CD14-positive monocyte (primary cell): ENCODE measurements around the gene MACROD2. TPM values are rescaled to one million over a fixed set of nuclear protein-coding genes. Genes with fewer than 3 reads are reported as not detected.

Experiments
- DNase-seq, 3 donors: peaks; one replicate each; pipeline ENCODE4 v3.0.0-alpha.2; 2011 to 2022
- H2AFZ ChIP-seq: 2 replicates; pipeline ENCODE4 v1.6.0; 2012; ENCODE audit warnings: mild to moderate bottlenecking, low read depth, low read length, inconsistent platforms; ENCODE audit not compliant: insufficient read depth, poor library complexity, severe bottlenecking
- H3K27ac ChIP-seq, 2 donors: 1 replicate in 1 of 2; 2 replicates in 1 of 2; pipeline ENCODE4 v1.5.1; 2012 to 2013; ENCODE audit warnings: low read length in 2 of 2, control low read depth in 1 of 2, inconsistent platforms in 1 of 2, low read depth in 1 of 2, mild to moderate bottlenecking in 1 of 2
- H3K27me3 ChIP-seq, 2 donors: one replicate each; pipeline versions ENCODE4 v1.6.0 to v1.6.1; 2011 to 2013; ENCODE audit warnings: low read length in 2 of 2; ENCODE audit not compliant: control insufficient read depth in 2 of 2, insufficient read depth in 2 of 2
- H3K36me3 ChIP-seq, 2 donors: replicated peaks in 1 of 2; 1 replicate in 1 of 2; 2 replicates in 1 of 2; pipeline versions ENCODE4 v1.5.1 to v1.6.1; 2012 to 2013; ENCODE audit warnings: low read length in 2 of 2, control low read depth in 1 of 2, inconsistent platforms in 1 of 2, mild to moderate bottlenecking in 1 of 2; ENCODE audit not compliant: insufficient read depth in 2 of 2, control insufficient read depth in 1 of 2
- H3K4me1 ChIP-seq, 2 donors: 1 replicate in 1 of 2; 2 replicates in 1 of 2; pipeline versions ENCODE4 v1.5.1 to v1.6.1; 2012 to 2013; ENCODE audit warnings: low read length in 2 of 2, control low read depth in 1 of 2, inconsistent platforms in 1 of 2, mild to moderate bottlenecking in 1 of 2, moderate library complexity in 1 of 2; ENCODE audit not compliant: insufficient read depth in 2 of 2, control insufficient read depth in 1 of 2
- H3K4me2 ChIP-seq: replicated peaks from 2 replicates; pipeline ENCODE3; 2012; ENCODE audit warnings: low read length, moderate library complexity, mild to moderate bottlenecking; ENCODE audit not compliant: poor library complexity, severe bottlenecking; ENCODE audit errors: extremely low read depth
- H3K4me3 ChIP-seq, 3 experiments: fragments of 200-600 bp in 1 of 3; sonication (generic) in 1 of 3; replicated peaks in 1 of 3; 1 replicate in 2 of 3; 2 replicates in 1 of 3; pipeline ENCODE4 v1.5.1; 2011 to 2013; ENCODE audit warnings: low read length in 3 of 3, mild to moderate bottlenecking in 3 of 3, control low read depth in 2 of 3, low read depth in 2 of 3, inconsistent platforms in 1 of 3, moderate library complexity in 1 of 3
- H3K79me2 ChIP-seq: 2 replicates; pipeline ENCODE4 v1.6.0; 2012; ENCODE audit warnings: mild to moderate bottlenecking, control low read depth, inconsistent platforms, low read length, moderate library complexity; ENCODE audit not compliant: insufficient read depth
- H3K9ac ChIP-seq: 2 replicates; pipeline ENCODE4 v1.6.0; 2017; ENCODE audit warnings: low read length, mild to moderate bottlenecking; ENCODE audit not compliant: insufficient read depth, poor library complexity, severe bottlenecking
- H3K9me3 ChIP-seq, 2 donors: replicated peaks in 1 of 2; 1 replicate in 1 of 2; 2 replicates in 1 of 2; pipeline versions ENCODE4 v1.5.1 to v1.6.1; 2012 to 2013; ENCODE audit warnings: low read length in 2 of 2, control low read depth in 1 of 2; ENCODE audit not compliant: control insufficient read depth in 1 of 2, insufficient read depth in 1 of 2
- H4K20me1 ChIP-seq: 2 replicates; pipeline ENCODE4 v1.6.0; 2012; ENCODE audit warnings: mild to moderate bottlenecking, low read length, control low read depth, moderate library complexity; ENCODE audit not compliant: insufficient read depth
- H3K27ac Mint-ChIP-seq, 7 donors: one replicate each; pipeline ENCODE4 v1.8.0; 2020; ENCODE audit warnings: mild to moderate bottlenecking in 7 of 7, mixed read lengths in 7 of 7, moderate library complexity in 6 of 7, inconsistent platforms in 2 of 7
- H3K27me3 Mint-ChIP-seq, 3 donors: one replicate each; pipeline ENCODE4 v1.8.0; 2021 to 2022; ENCODE audit warnings: low read depth in 3 of 3, mild to moderate bottlenecking in 3 of 3, mixed read lengths in 3 of 3, moderate library complexity in 3 of 3, inconsistent platforms in 1 of 3
- H3K36me3 Mint-ChIP-seq, 2 donors: one replicate each; pipeline ENCODE4 v1.8.0; 2020; ENCODE audit warnings: mixed read lengths in 2 of 2, inconsistent platforms in 1 of 2, mild to moderate bottlenecking in 1 of 2
- H3K4me1 Mint-ChIP-seq: one replicate; pipeline ENCODE4 v1.8.0; 2020; ENCODE audit warnings: mild to moderate bottlenecking, mixed read lengths
- H3K4me3 Mint-ChIP-seq, 2 donors: one replicate each; pipeline ENCODE4 v1.8.0; 2020; ENCODE audit warnings: mild to moderate bottlenecking in 2 of 2, mixed read lengths in 2 of 2, moderate library complexity in 1 of 2
- H3K9me3 Mint-ChIP-seq, 7 donors: one replicate each; pipeline ENCODE4 v1.8.0; 2020 to 2022; ENCODE audit warnings: mixed read lengths in 7 of 7, mild to moderate bottlenecking in 6 of 7, moderate library complexity in 6 of 7, inconsistent platforms in 2 of 7
- WGBS: methylation state at CpG from one replicate; pipeline ENCODE4 v1.1.5; 2013; ENCODE audit warnings: missing lambda C conversion rate; ENCODE audit not compliant: insufficient coverage; 5-methylcytosine and 5-hydroxymethylcytosine counted together
- intact Hi-C, 2 donors: fragments of 100-400 bp; cut with micrococcal nuclease; formaldehyde crosslinking; loops; one replicate each; pipeline versions ENCODE4 v1.15.0 to v1.15.1; 2023
- polyA plus RNA-seq, 3 donors: library from polyadenylated mRNA; depleted of rRNA in 1 of 3; unstranded in 2 of 3; stranded (reverse) in 1 of 3; fragments of 300-500 nt in 2 of 3; fragments of >200 nt in 1 of 3; fragmentation: Illumina TruSeq in 2 of 3; gene quantifications; 1 replicate in 2 of 3; 2 replicates in 1 of 3; pipeline ENCODE4 v1.2.3, GENCODE V29; 2012 to 2021
- TF ChIP-seq, protein P1 (sequence below): fragments of 200-600 bp; IDR thresholded peaks from one replicate; pipeline ENCODE4 v1.8.0; 2022; ENCODE audit warnings: antibody characterized with exemption, mild to moderate bottlenecking

The MACROD2 gene
- polyA plus RNA-seq, 3 donors = 0.23 TPM; not detected in 2

- H3K4me1 ChIP-seq = no peaks in the 10 kb centered on the region
- H3K27me3 ChIP-seq = no peaks in the 10 kb centered on the region
- no peak overlapping the region for H3K4me2 ChIP-seq
- WGBS = no CpG with 5 or more reads among the region's 1 CpG
- Mint-ChIP-seq H3K9me3 (no peaks in the 10 kb centered on the region), H3K4me3 (no peak overlapping the region), H3K36me3 (no peaks in the 10 kb centered on the region), H3K27me3 (peaks cover 0 to 4% (median 2%) of the 10 kb centered on the region in 3 donors), H3K27ac (no peak overlapping the region), H3K4me1 (no peaks in the 10 kb centered on the region)
- H3K4me3 ChIP-seq = no peak overlapping the region
- no peaks in the 10 kb centered on the region for H3K79me2 ChIP-seq
- TF ChIP-seq, protein P1, sequence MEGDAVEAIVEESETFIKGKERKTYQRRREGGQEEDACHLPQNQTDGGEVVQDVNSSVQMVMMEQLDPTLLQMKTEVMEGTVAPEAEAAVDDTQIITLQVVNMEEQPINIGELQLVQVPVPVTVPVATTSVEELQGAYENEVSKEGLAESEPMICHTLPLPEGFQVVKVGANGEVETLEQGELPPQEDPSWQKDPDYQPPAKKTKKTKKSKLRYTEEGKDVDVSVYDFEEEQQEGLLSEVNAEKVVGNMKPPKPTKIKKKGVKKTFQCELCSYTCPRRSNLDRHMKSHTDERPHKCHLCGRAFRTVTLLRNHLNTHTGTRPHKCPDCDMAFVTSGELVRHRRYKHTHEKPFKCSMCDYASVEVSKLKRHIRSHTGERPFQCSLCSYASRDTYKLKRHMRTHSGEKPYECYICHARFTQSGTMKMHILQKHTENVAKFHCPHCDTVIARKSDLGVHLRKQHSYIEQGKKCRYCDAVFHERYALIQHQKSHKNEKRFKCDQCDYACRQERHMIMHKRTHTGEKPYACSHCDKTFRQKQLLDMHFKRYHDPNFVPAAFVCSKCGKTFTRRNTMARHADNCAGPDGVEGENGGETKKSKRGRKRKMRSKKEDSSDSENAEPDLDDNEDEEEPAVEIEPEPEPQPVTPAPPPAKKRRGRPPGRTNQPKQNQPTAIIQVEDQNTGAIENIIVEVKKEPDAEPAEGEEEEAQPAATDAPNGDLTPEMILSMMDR = no peak
- intact Hi-C loops = no loop called here
- H4K20me1 ChIP-seq = no peaks in the 10 kb centered on the region
- no peak overlapping the region for H3K27ac ChIP-seq
- no peaks in the 10 kb centered on the region for H3K9me3 ChIP-seq
- H2AFZ ChIP-seq = no peak overlapping the region
- H3K9ac ChIP-seq = no peak overlapping the region
- H3K36me3 ChIP-seq = no peaks in the 10 kb centered on the region
- no peak for DNase-seq
Observed at GRCh38 chr20:14051454-14051853, 56.1 kb downstream of the MACROD2 start.

- Histone ChIP-seq H3K4me3 (no peak overlapping the region), H3K27me3 (no peaks in the 10 kb centered on the region), H4K20me1 (no peaks in the 10 kb centered on the region), H3K9me3 (no peaks in the 10 kb centered on the region), H2AFZ (no peak overlapping the region), H3K27ac (no peak overlapping the region), H3K9ac (no peak overlapping the region), H3K79me2 (no peaks in the 10 kb centered on the region), H3K4me1 (no peaks in the 10 kb centered on the region), H3K4me2 (no peak overlapping the region), H3K36me3 (no peaks in the 10 kb centered on the region)
- Mint-ChIP-seq H3K27ac (no peak overlapping the region), H3K27me3 (peaks cover 0 to 5% (median 4%) of the 10 kb centered on the region in 3 donors), H3K9me3 (no peaks in the 10 kb centered on the region), H3K4me3 (no peak overlapping the region), H3K4me1 (no peaks in the 10 kb centered on the region), H3K36me3 (no peaks in the 10 kb centered on the region)
- WGBS = no CpG with 5 or more reads among the region's 4 CpGs
- DNase-seq = peak; percentile 7 to 46 (median 31)
- intact Hi-C loops = loop anchor here (2.0 to 5.0 kb wide), 2 partner anchors 232 to 233 kb away; no protein-coding TSS in a partner anchor
- TF ChIP-seq, protein P1 = peak; percentile 81
Observed at GRCh38 chr20:14055127-14055742, 59.9 kb downstream of the MACROD2 start.
